Measurements from ENCODE around the gene HSPB6. TPM values are rescaled to one million over a fixed set of nuclear protein-coding genes. Genes with fewer than 3 reads are reported as not detected.

Gene HSPB6
- total RNA-seq, 2 donors from 2014 or later = 210 to 251 TPM

DNA sequence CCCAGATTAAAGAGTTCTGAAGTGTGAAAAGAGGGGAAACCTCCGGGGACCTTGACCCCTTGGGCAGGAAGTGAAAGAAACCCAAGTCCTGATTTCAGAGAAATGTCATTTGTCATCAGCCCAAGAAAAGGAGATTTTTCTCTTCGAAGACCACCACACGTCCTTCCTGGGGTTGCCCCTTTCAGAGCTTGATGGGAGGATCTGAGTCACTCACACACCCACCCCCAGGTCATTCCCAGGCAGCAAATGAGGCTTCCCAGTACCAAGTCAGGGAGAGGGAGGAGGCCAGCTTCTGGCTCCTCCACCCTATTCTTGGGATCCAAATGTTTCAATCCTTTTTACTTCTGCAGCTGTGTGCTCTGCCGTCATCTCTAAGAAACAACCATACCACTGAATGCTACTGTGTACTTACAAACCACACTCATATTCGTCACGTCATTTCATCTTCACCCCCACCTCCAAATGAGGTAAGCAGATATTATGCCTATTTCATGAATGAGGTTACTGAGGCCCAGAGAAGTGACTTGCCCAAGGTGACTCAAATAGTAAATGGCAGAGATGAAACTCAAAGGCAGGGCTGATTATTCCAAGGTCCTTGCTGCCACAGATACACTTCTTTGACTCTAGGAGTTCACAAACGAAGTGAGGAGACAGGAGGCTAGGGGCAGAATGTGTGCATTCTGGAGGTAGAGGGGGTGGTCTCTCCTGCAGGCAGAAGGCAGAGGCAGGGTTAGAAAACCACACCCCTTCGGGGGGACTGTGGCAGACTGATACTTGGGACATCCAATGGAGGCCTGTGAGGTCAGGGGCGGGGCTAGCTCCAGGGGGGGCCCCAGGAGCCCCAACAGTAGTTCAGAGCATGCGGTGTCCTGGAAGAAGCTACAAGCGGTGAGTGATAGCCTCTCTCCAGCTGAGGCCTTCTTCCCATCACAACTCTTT, 44.0 kb downstream of the HSPB6 start:
- ATAC-seq = no peak
- no peak for DNase-seq
- intact Hi-C loops (cut with DNase I) = loop anchor here in 1 of 2 donors (5.0 to 10.0 kb wide), 2 partner anchors 161 to 222 kb away; partner anchors contain the start of gene LRFN3

DNA sequence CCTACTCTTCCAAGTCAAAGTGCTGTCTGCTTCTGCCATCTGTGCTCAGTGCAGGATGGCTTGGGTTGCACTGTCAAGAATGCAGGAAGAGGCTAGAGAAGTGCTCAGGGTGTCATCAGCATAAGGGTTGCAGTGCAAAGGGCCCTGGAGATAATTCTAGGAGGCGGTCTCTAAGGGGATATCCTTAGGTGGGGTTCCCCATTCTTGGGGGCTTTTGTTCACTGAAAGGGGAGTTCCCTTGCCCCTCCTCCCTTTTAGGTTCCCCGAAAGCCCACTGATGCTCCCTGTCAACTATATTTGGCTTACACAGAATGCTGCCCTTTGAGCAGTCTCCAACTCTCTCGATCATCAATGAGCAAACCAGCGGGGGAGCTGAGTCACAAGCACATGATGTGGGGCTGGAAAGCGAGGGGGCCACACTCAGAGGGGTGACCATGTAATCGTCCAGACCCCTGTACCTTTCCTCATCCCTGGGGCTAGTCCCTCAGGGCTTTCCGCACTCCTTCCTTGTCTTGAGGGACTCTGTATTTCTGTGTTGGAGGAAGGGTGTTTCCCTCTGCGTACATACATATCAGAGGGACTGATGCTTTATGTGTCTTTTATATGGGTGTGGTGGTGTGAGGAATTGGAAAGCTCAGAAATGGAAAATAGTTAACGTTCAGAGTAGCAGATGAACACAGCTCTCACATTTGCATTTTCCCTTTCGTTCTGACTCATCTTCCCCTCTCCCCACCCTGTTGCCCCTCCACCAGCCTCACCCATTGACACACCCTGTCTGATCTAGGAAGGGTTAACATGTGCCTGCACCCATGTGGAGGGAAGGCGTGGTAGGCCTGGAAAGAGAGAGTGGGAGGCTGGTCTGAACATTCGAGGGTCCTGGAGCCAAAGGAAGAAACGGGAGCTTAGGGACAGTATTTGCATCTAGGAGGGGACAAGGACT, 45.8 kb downstream of the HSPB6 start:
- intact Hi-C loops (cut with DNase I) = loop anchor here in 1 of 2 donors (5.0 to 10.0 kb wide), 2 partner anchors 159 to 224 kb away; partner anchors contain the start of gene LRFN3
- ATAC-seq (no peak), DNase-seq (no peak)

GRCh38 chr19:35708391-35708790, 48.4 kb downstream of the HSPB6 start:
- ATAC-seq = no peak
- DNase-seq = no peak
- intact Hi-C loops (cut with DNase I) = no loop called here

Other genes starting within 250 kb of the HSPB6 start
- 1 to 10 TPM; 7.5 to 7.6 TPM for gene DMKN, start 243.4 kb downstream of the HSPB6 start, total RNA-seq
- not detected for gene SBSN, start 228.7 kb downstream of the HSPB6 start, total RNA-seq
- gene GAPDHS, start 223.6 kb downstream of the HSPB6 start, total RNA-seq = not detected
- gene TMEM147, start 211.4 kb downstream of the HSPB6 start, total RNA-seq = 10 to 100 TPM; 78.1 to 87.5 TPM
- gene ATP4A, start 193.4 kb downstream of the HSPB6 start, total RNA-seq = not detected
- not detected for gene PMIS2, start 170.9 kb downstream of the HSPB6 start, total RNA-seq
- 1 to 10 TPM; 3.8 to 4.2 TPM for gene HAUS5, start 144.3 kb downstream of the HSPB6 start, total RNA-seq
- gene RBM42, start 128.0 kb downstream of the HSPB6 start, total RNA-seq = 10 to 100 TPM; 51.3 to 54.2 TPM
- gene ETV2, start 115.3 kb downstream of the HSPB6 start, total RNA-seq = under 1 TPM; 0.29 to 0.88 TPM
- gene COX6B1, start 108.7 kb downstream of the HSPB6 start, total RNA-seq = 1,000 to 10,000 TPM in 1 of 2 donors, 100 to 1,000 TPM in 1; 934 to 1,059 TPM
- not detected for gene UPK1A, start 90.5 kb downstream of the HSPB6 start, total RNA-seq
- not detected for gene ZBTB32, start 52.5 kb downstream of the HSPB6 start, total RNA-seq
- 10 to 100 TPM; 15.4 to 17.1 TPM for gene KMT2B, start 39.0 kb downstream of the HSPB6 start, total RNA-seq
- gene IGFLR1, start 14.6 kb downstream of the HSPB6 start, total RNA-seq = 1 to 10 TPM; 6.5 to 7.0 TPM
- gene U2AF1L4, start 11.6 kb downstream of the HSPB6 start, total RNA-seq = 10 to 100 TPM; 17.7 to 21.6 TPM
- gene PSENEN, start 11.4 kb downstream of the HSPB6 start, total RNA-seq = 10 to 100 TPM; 41.7 to 46.6 TPM
- gene LIN37, start 8.5 kb downstream of the HSPB6 start, total RNA-seq = 1 to 10 TPM; 7.5 to 8.1 TPM
- gene PROSER3, start 1.1 kb upstream of the HSPB6 start, total RNA-seq = 1 to 10 TPM; 6.8 to 8.4 TPM
- gene ARHGAP33, start 18.5 kb upstream of the HSPB6 start, total RNA-seq = 1 to 10 TPM; 2.4 to 2.7 TPM
- not detected for gene PRODH2, start 55.8 kb upstream of the HSPB6 start, total RNA-seq
- not detected for gene NPHS1, start 95.5 kb upstream of the HSPB6 start, total RNA-seq
- under 1 TPM in 1 of 2 donors, not detected in 1; 0.06 TPM for gene KIRREL2, start 99.9 kb upstream of the HSPB6 start, total RNA-seq
- gene APLP1, start 111.5 kb upstream of the HSPB6 start, total RNA-seq = 10 to 100 TPM; 11.3 to 17.0 TPM
- gene NFKBID, start 143.5 kb upstream of the HSPB6 start, total RNA-seq = 1 to 10 TPM; 3.9 to 5.4 TPM
- 10 to 100 TPM in 1 of 2 donors, 1 to 10 TPM in 1; 6.9 to 15.5 TPM for gene HCST, start 145.5 kb upstream of the HSPB6 start, total RNA-seq
- 10 to 100 TPM; 43.4 to 88.7 TPM for gene TYROBP, start 151.3 kb upstream of the HSPB6 start, total RNA-seq
- gene LRFN3, start 179.3 kb upstream of the HSPB6 start, total RNA-seq = 1 to 10 TPM; 7.6 to 9.7 TPM
- 10 to 100 TPM; 11.4 to 16.0 TPM for gene SDHAF1, start 238.2 kb upstream of the HSPB6 start, total RNA-seq